ENCODE results near the gene ZG16. TPM values are rescaled to one million over a fixed set of nuclear protein-coding genes. Genes with fewer than 3 reads are reported as not detected.

The ZG16 gene
- total and polyA plus RNA-seq, 9 of the 15 experiments (the other 6 are each of a cell fraction or from before 2014, with no cell fraction given), result 0.04 TPM; not detected in 8

GRCh38 chr16:29805232-29806098 lies 27.4 kb downstream of the ZG16 start (continued):
- TF ChIP-seq IRF1 (CRISPR knock-in tag; IDR thresholded peaks at IDR 0.05; ENCODE audit: borderline replicate concordance), result no peak
- TF ChIP-seq CHD4 (IDR thresholded peaks at IDR 0.05; ENCODE audit: insufficient read depth, insufficient replicate concordance, low read depth, low read length, poor library complexity, severe bottlenecking), result no peak
- TF ChIP-seq ZNF655 (CRISPR knock-in tag; IDR thresholded peaks at IDR 0.05), result no peak
- 0 out of 2 replicates have a peak, but pooled peaks have one; percentile 69 for TF ChIP-seq ZHX1 (conservative IDR thresholded peaks at IDR 0.05; ENCODE audit: low read length)
- peak; percentile 74; the same call in 1 of the 2 replicates for TF ChIP-seq HCFC1 (IDR thresholded peaks at IDR 0.05; ENCODE audit: low read depth, low read length)
- TF ChIP-seq GABPA (tag; conservative IDR thresholded peaks at IDR 0.05; ENCODE audit: low read depth), result peak; percentile 77
- TF ChIP-seq ZNF165 (CRISPR knock-in tag; IDR thresholded peaks at IDR 0.05; ENCODE audit: borderline replicate concordance), result no peak
- TF ChIP-seq ZNF77 (CRISPR knock-in tag; IDR thresholded peaks at IDR 0.05), result no peak
- TF ChIP-seq LEF1 (IDR thresholded peaks at IDR 0.05), result no peak; the same call in 1 of the 2 replicates
- no peak for TF ChIP-seq CHAMP1 (IDR thresholded peaks at IDR 0.05)
- TF ChIP-seq THRA (IDR thresholded peaks at IDR 0.05), result no peak
- TF ChIP-seq ZBTB9 (CRISPR knock-in tag; IDR thresholded peaks at IDR 0.05), result peak; percentile 92; the same call in 1 of the 2 replicates
- TF ChIP-seq BMI1 (IDR thresholded peaks at IDR 0.05; ENCODE audit: low read length), result no peak
- no peak for TF ChIP-seq BCOR (IDR thresholded peaks at IDR 0.05)
- no peak for TF ChIP-seq CSDE1 (IDR thresholded peaks at IDR 0.05)
- peak; percentile 64 to 89; a peak in 3 of 4 replicates for TF ChIP-seq TBL1XR1 (IDR thresholded peaks at IDR 0.05; ENCODE audit: low read length in 2 of 2)
